K562 (cell line): ENCODE data around the gene NT5DC2. TPM values are rescaled to one million over a fixed set of nuclear protein-coding genes. Genes with fewer than 3 reads are reported as not detected.

Experiments
- ATAC-seq: fragments of 200-7000 bp; cut with Tn5 transposase; 3 replicates; pipeline ENCODE4 v1.9.1; 2020; ENCODE audit warnings: moderate library complexity
- BruUV-seq: library from RNA; stranded (reverse); fragments of 400-500 nt; replicated peaks from 2 replicates; lab custom pipeline; 2021; lab: Mats Ljungman, UMichigan
- CTCF ChIA-PET: fragments of 300-600 bp; formaldehyde crosslinking; extraction: SDS; loops from one replicate; lab custom pipeline; 2021; ENCODE audit warnings: low intra/inter-chr PET ratio; lab: Yijun Ruan, JAX
- POLR2A ChIA-PET: fragments of 300-600, 350-650 bp; sonication (Branson Sonifier 250); formaldehyde crosslinking; extraction: SDS; loops from one replicate; lab custom pipeline; 2021; ENCODE audit warnings: antibody characterized with exemption, inconsistent platforms; lab: Yijun Ruan, JAX
- DNase-seq, 4 experiments: peaks; one replicate each; pipeline versions ENCODE4 v3.0.0 to v3.0.0-alpha.2; 2011 to 2018; ENCODE audit warnings: low spot score in 3 of 4, mixed read lengths in 3 of 4; ENCODE audit errors: extremely low read depth in 1 of 4
- FAIRE-seq: peaks from 2 replicates; lab custom pipeline; 2011; peaks lifted over from hg19 to GRCh38; lab: Jason Lieb, UNC
- H2AFZ ChIP-seq: 2 replicates; pipeline ENCODE4 v1.6.0; 2011; ENCODE audit warnings: low read depth, low read length, control low read depth, inconsistent platforms
- H3K27ac ChIP-seq: fragments of 200-600 bp; 3 replicates; pipeline ENCODE4 v1.8.0; 2011; ENCODE audit warnings: low read depth, mild to moderate bottlenecking, control low read depth, inconsistent platforms, low read length, moderate library complexity, mixed read lengths; ENCODE audit errors: extremely low read depth
- H3K27me3 ChIP-seq, 2 experiments: fragments of 300-600 bp in 1 of 2; 2 replicates in 1 of 2; 3 replicates in 1 of 2; pipeline versions ENCODE4 v1.6.0 to v1.8.0; 2011; ENCODE audit warnings: inconsistent platforms in 2 of 2, low read length in 2 of 2, mild to moderate bottlenecking in 1 of 2, mixed read lengths in 1 of 2, moderate library complexity in 1 of 2; ENCODE audit not compliant: control insufficient read depth in 2 of 2, insufficient read depth in 2 of 2
- H3K36me3 ChIP-seq: fragments of 300-600 bp; 3 replicates; pipeline ENCODE4 v1.8.0; 2011; ENCODE audit warnings: mild to moderate bottlenecking, low read length, inconsistent platforms; ENCODE audit not compliant: control insufficient read depth, insufficient read depth
- H3K4me1 ChIP-seq, 2 experiments: fragments of 200-600 bp in 1 of 2; replicated peaks in 1 of 2; 2 replicates in 1 of 2; 3 replicates in 1 of 2; pipeline versions ENCODE4 v1.5.1 to v1.8.0; 2011; ENCODE audit warnings: inconsistent platforms in 2 of 2, low read length in 2 of 2, mild to moderate bottlenecking in 1 of 2, mixed read lengths in 1 of 2, moderate library complexity in 1 of 2; ENCODE audit not compliant: control insufficient read depth in 2 of 2, insufficient read depth in 2 of 2
- H3K4me2 ChIP-seq: 2 replicates; pipeline ENCODE4 v1.6.1; 2011; ENCODE audit warnings: low read length, control low read depth, inconsistent platforms, mixed read lengths; ENCODE audit not compliant: insufficient read depth
- H3K4me3 ChIP-seq: fragments of 200-600 bp; sonication (generic), shearing (Covaris generic); 2 replicates; pipeline ENCODE4 v1.5.1; 2016; ENCODE audit warnings: control low read depth, inconsistent platforms
- H3K79me2 ChIP-seq: fragments of 200-600 bp; 3 replicates; pipeline ENCODE4 v1.8.0; 2011; ENCODE audit warnings: low read length, inconsistent platforms; ENCODE audit not compliant: control insufficient read depth, insufficient read depth
- H3K9ac ChIP-seq, 2 experiments: 2 replicates each; pipeline versions ENCODE4 v1.6.0 to v1.6.1; 2011; ENCODE audit warnings: low read depth in 2 of 2, low read length in 2 of 2, control low read depth in 1 of 2, inconsistent platforms in 1 of 2, mild to moderate bottlenecking in 1 of 2, mixed read lengths in 1 of 2; ENCODE audit not compliant: insufficient read depth in 1 of 2
- H3K9me1 ChIP-seq: one replicate; pipeline ENCODE4 v1.6.0; 2011; ENCODE audit warnings: inconsistent platforms, mild to moderate bottlenecking, low read length, moderate library complexity; ENCODE audit not compliant: control insufficient read depth, insufficient read depth
- H3K9me3 ChIP-seq: replicated peaks from 2 replicates; pipeline ENCODE4 v1.5.1; 2011; ENCODE audit warnings: low read depth, low read length, inconsistent platforms; ENCODE audit not compliant: control insufficient read depth, insufficient read depth
- H4K20me1 ChIP-seq: replicated peaks from 2 replicates; pipeline ENCODE4 v1.6.1; 2011; ENCODE audit warnings: low read length, inconsistent platforms, mixed read lengths; ENCODE audit not compliant: control insufficient read depth, insufficient read depth
- GTF2B ChIP-seq: IDR thresholded peaks from 2 replicates; pipeline ENCODE4 v1.6.1; 2011; ENCODE audit not compliant: insufficient read length; ENCODE audit errors: extremely low read depth
- POLR2G ChIP-seq: fragments of 200-400 bp; formaldehyde crosslinking; IDR thresholded peaks from 2 replicates; pipeline ENCODE4 v1.6.1; 2017; ENCODE audit warnings: low read depth, mild to moderate bottlenecking, antibody characterized with exemption, low read length, moderate library complexity
- ZNF407 ChIP-seq: fragments of 450-650 bp; IDR thresholded peaks from 2 replicates; pipeline ENCODE4 v1.6.1; 2016; ENCODE audit warnings: low read depth
- WGBS: fragments of 100-300 bp; shearing (Covaris generic); methylation state at CpG from one replicate; pipeline ENCODE4 v1.1.6; 2016; ENCODE audit warnings: low coverage, mixed read lengths; ENCODE audit not compliant: insufficient coverage; ENCODE audit errors: missing lambda C conversion rate; 5-methylcytosine and 5-hydroxymethylcytosine counted together
- in situ Hi-C: fragments of 300-500 bp; cut with MboI; formaldehyde crosslinking; loops from 4 replicates; pipeline ENCODE4 v1.15.0; 2018; ENCODE audit warnings: inconsistent platforms, mixed read lengths
- intact Hi-C: fragments of 100-400 bp; cut with micrococcal nuclease; formaldehyde crosslinking; loops from 2 replicates; pipeline ENCODE4 v1.14.2; 2022
- polyA plus RNA-seq, 8 experiments: library from polyadenylated mRNA; depleted of rRNA in 4 of 8; stranded (reverse) in 5 of 8; unstranded in 3 of 8; fragments of >200 nt; fragmentation: Nextera tagmentation in 2 of 8; fragmentation: Illumina TruSeq in 1 of 8; extraction: Ambion mirVana in 2 of 8; extraction: Trizol in 1 of 8; gene quantifications; 2 replicates each; pipeline versions ENCODE4 v1.2.1 to v1.2.3, GENCODE V29; 2011 to 2014; ENCODE audit warnings: inconsistent platforms in 1 of 8, missing spikeins in 1 of 8
- total RNA-seq, 7 experiments: library from RNA; depleted of rRNA in 6 of 7; stranded (reverse); fragments of >200 nt in 6 of 7; fragmentation: Illumina TruSeq in 2 of 7; extraction: Trizol in 2 of 7; gene quantifications; 2 replicates each; pipeline versions ENCODE4 v1.2.1 to v1.2.3, GENCODE V29; 2011 to 2021; ENCODE audit warnings: low replicate concordance in 1 of 7
- TF ChIP-seq, protein P1 (sequence below): sonication (generic); formaldehyde crosslinking; IDR thresholded peaks from 2 replicates; pipeline ENCODE4 v1.8.1; 2023; ENCODE audit warnings: mild to moderate bottlenecking, missing genetic modification reagents

The NT5DC2 gene
- total and polyA plus RNA-seq, 9 of the 15 experiments (the other 6 are each of a cell fraction or from before 2014, with no cell fraction given), result 25.6 to 168 (median 122) TPM

GRCh38 chr3:52487788-52488691 lies 45.6 kb downstream of the NT5DC2 start:
- Histone ChIP-seq H3K36me3 (peaks cover 60% of the 10 kb centered on the region; the same call in 2 of the 3 replicates), H3K4me3 (no peak overlapping the region), H3K9me1 (no peaks in the 10 kb centered on the region), H3K4me1 (peaks cover 0 to 11% of the 10 kb centered on the region in 2 experiments; a peak in 2 of 5 replicates), H2AFZ (no peak overlapping the region), H3K27ac (no peak overlapping the region), H4K20me1 (no peaks in the 10 kb centered on the region; the same call in 1 of the 2 replicates), H3K9ac (no peak overlapping the region), H3K79me2 (no peaks in the 10 kb centered on the region), H3K4me2 (no peak overlapping the region), H3K27me3 (no peaks in the 10 kb centered on the region), H3K9me3 (no peaks in the 10 kb centered on the region)
- in situ Hi-C loops (no loop called here), intact Hi-C loops (no loop called here)
- TF ChIP-seq, protein P1, sequence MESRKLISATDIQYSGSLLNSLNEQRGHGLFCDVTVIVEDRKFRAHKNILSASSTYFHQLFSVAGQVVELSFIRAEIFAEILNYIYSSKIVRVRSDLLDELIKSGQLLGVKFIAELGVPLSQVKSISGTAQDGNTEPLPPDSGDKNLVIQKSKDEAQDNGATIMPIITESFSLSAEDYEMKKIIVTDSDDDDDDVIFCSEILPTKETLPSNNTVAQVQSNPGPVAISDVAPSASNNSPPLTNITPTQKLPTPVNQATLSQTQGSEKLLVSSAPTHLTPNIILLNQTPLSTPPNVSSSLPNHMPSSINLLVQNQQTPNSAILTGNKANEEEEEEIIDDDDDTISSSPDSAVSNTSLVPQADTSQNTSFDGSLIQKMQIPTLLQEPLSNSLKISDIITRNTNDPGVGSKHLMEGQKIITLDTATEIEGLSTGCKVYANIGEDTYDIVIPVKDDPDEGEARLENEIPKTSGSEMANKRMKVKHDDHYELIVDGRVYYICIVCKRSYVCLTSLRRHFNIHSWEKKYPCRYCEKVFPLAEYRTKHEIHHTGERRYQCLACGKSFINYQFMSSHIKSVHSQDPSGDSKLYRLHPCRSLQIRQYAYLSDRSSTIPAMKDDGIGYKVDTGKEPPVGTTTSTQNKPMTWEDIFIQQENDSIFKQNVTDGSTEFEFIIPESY, result peak; percentile 61; the same call in 1 of the 2 replicates
- TF ChIP-seq GTF2B (no peak), ZNF407 (no peak), POLR2G (peak; percentile 11; the same call in 1 of the 2 replicates)
- ATAC-seq (no peak), DNase-seq (no peak), FAIRE-seq (no peak)
- ChIA-PET POLR2A (interaction anchor here (0.5 kb wide), 1 partner anchor 255 kb away, joined by 3 read pairs; no protein-coding TSS in a partner anchor), CTCF (no interaction called here)
- no TSS peak for BruUV-seq
- 97% methylated on average over 38 of the region's 59 CpGs for WGBS
